ENCODE results near the gene LPIN3.

Gene LPIN3

DNA sequence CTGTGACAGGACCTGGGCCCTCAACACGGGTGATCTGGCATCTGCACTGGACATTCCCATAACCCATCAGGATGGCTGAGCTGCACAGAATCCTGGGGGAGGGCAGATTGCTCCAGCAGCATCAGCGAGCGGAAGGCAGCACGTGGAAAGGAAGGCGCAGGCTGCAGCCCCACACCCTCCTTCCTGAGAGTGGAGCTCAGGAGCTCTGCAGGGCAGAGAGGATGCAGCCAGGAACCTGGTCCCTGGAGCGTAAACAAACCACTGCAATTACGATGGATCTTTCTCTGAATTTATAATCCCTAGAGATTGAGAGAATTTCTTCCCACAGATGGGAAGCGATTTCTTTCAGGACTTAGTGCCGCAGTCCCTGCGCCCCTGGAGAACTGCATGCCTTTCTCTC lies 65.7 kb downstream of the LPIN3 start:
- Mint-ChIP-seq H3K4me1 (peaks cover 43% of the 10 kb centered on the region), H3K27ac (peak overlapping the region; percentile 4)
- TF ChIP-seq, protein P1, sequence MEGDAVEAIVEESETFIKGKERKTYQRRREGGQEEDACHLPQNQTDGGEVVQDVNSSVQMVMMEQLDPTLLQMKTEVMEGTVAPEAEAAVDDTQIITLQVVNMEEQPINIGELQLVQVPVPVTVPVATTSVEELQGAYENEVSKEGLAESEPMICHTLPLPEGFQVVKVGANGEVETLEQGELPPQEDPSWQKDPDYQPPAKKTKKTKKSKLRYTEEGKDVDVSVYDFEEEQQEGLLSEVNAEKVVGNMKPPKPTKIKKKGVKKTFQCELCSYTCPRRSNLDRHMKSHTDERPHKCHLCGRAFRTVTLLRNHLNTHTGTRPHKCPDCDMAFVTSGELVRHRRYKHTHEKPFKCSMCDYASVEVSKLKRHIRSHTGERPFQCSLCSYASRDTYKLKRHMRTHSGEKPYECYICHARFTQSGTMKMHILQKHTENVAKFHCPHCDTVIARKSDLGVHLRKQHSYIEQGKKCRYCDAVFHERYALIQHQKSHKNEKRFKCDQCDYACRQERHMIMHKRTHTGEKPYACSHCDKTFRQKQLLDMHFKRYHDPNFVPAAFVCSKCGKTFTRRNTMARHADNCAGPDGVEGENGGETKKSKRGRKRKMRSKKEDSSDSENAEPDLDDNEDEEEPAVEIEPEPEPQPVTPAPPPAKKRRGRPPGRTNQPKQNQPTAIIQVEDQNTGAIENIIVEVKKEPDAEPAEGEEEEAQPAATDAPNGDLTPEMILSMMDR (IDR thresholded peaks at IDR 0.05): no peak

DNA sequence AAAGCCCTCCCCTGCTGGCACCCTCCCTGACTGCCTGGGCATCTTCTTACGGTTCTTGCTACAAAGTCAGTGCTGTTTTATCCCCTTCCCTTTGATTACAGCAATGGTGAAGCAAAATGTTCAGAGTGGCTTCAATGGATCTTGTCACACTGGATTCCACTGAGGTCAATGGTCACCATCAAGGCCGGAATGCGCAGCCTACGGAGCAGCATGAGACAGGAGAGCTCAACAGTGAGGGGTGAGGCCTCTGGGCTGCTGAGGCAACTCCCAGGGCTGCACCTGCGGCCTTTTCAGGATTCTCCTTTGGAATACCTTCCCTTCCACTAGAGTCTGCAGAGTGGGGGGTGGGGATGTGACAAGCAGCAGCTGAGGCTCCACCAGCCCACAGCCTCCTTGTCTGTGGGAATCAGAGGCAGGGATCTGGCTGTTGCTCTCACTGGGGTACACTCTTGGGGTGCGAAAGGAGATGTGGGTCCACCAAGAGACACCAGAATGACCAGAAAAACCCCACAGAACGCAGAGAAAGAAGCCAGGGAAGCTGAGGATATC lies 66.3 kb downstream of the LPIN3 start:
- H3K27me3 Mint-ChIP-seq (ENCODE audit: low read depth, poor library complexity): no peaks in the 10 kb centered on the region
- DNase-seq: no peak
- peaks cover 72% of the 10 kb centered on the region for H3K36me3 Mint-ChIP-seq (ENCODE audit: low read depth)
- H3K4me1 Mint-ChIP-seq: peaks cover 43% of the 10 kb centered on the region
- no peak overlapping the region for H3K4me3 Mint-ChIP-seq
- TF ChIP-seq, protein P1 (IDR thresholded peaks at IDR 0.05): no peak
- no peaks in the 10 kb centered on the region for H3K9me3 Mint-ChIP-seq
- peak overlapping the region; percentile 4 for H3K27ac Mint-ChIP-seq

More for the DNA sequence above, 65.7 kb downstream of the LPIN3 start:
- Mint-ChIP-seq H3K9me3 (no peaks in the 10 kb centered on the region), H3K36me3 (ENCODE audit: low read depth) (peaks cover 69% of the 10 kb centered on the region), H3K27me3 (ENCODE audit: low read depth, poor library complexity) (no peaks in the 10 kb centered on the region), H3K4me3 (no peak overlapping the region)
- no peak for DNase-seq

DNA sequence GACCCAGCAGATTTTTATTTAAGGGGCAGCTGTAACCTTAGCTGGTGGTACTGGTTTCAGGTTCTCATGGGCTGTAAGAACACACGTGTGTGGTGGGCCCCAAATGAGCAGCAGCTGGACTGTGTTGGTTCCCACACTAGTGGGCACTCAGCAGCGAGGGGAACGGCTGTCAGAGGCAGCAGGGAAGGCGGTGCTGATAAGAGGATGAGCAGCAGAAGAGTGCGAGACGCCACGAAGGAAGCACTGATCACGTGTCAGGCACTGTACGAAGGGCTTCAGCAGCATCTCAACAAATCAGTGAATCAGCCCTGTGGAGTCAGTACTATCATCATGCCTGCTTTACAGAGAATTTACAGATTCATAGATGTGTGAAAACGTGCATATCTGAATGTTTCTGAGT lies 67.0 kb downstream of the LPIN3 start:
- no peak overlapping the region for H3K27ac Mint-ChIP-seq
- no peaks in the 10 kb centered on the region for H3K27me3 Mint-ChIP-seq (ENCODE audit: low read depth, poor library complexity)
- H3K36me3 Mint-ChIP-seq (ENCODE audit: low read depth): peaks cover 75% of the 10 kb centered on the region
- peaks cover 43% of the 10 kb centered on the region for H3K4me1 Mint-ChIP-seq
- no peak for DNase-seq
- no peak overlapping the region for H3K4me3 Mint-ChIP-seq
- no peaks in the 10 kb centered on the region for H3K9me3 Mint-ChIP-seq
- TF ChIP-seq, protein P1 (IDR thresholded peaks at IDR 0.05): no peak

DNA sequence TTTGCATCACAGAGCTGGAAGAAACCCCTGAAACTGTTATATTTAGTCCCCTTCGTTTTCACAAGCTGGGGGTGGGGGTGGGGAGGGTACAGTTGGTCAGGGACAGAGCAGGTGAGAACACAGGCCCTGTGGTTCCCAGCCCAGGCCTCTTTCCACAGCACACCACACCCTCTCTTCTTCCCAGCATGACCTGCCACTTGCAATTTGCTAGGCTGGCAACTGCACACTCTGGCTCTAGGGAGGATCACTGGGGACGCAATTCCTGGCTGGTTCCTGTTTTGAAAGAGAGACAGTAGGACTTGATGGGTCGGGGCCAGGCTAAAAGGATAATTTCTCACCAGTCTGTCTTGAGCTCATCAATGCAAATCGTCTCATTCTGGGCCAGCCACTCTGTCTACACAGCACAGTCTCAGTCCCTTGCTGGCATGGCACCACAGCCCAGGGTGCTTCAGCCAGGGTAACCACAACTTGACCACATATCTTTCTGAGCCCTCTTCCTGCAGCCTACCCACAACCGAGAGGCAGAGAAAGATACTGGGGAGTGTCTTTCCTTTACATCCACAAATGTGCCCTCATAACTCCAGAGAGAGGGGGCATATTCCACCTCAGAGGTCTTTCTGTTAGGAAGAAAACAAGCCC lies 67.7 kb downstream of the LPIN3 start:
- H3K4me3 Mint-ChIP-seq: no peak overlapping the region
- H3K4me1 Mint-ChIP-seq: peaks cover 40% of the 10 kb centered on the region
- H3K27ac Mint-ChIP-seq: no peak overlapping the region
- H3K9me3 Mint-ChIP-seq: no peaks in the 10 kb centered on the region
- DNase-seq: no peak
- H3K27me3 Mint-ChIP-seq (ENCODE audit: low read depth, poor library complexity): no peaks in the 10 kb centered on the region
- TF ChIP-seq, protein P1 (IDR thresholded peaks at IDR 0.05): no peak
- peaks cover 74% of the 10 kb centered on the region for H3K36me3 Mint-ChIP-seq (ENCODE audit: low read depth)

DNA sequence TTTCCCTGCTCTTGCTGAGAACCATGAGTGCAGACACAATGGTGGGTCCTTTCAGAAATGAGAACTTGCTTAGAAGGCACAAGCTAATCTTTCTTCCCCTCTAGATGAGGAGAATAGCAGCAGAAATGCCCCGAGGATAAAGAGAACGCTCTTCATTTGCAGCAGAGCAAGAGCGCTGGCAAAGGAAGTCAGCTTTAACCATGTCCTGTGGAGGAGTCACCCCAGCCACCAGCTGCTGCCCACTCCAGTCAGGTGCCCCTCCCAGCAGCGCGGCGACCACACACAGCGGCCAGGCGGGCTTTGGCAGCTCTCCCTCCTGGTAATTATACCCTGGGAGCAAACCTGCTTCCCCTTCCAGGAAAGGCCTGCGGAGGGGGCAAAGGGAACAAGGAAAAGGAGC lies 68.4 kb downstream of the LPIN3 start:
- Mint-ChIP-seq H3K4me3 (no peak overlapping the region), H3K36me3 (ENCODE audit: low read depth) (peaks cover 74% of the 10 kb centered on the region), H3K4me1 (peaks cover 33% of the 10 kb centered on the region), H3K9me3 (no peaks in the 10 kb centered on the region), H3K27ac (no peak overlapping the region), H3K27me3 (ENCODE audit: low read depth, poor library complexity) (no peaks in the 10 kb centered on the region)
- TF ChIP-seq, protein P1 (IDR thresholded peaks at IDR 0.05): no peak
- DNase-seq: peak; percentile 10
